Measurements from ENCODE around the gene NET1. TPM values are rescaled to one million over a fixed set of nuclear protein-coding genes. Genes with fewer than 3 reads are reported as not detected.
A peak's percentile ranks its signal among the peaks of the same experiment; 100 is the strongest.

NET1 gene
- total RNA-seq, 1 experiment from 2014 or later: 175 TPM

GRCh38 chr10:5453749-5454489 lies 41.6 kb downstream of the NET1 start:
- CTCF ChIA-PET: no interaction called here
- no peak for TF ChIP-seq CTCF (IDR thresholded peaks at IDR 0.05; ENCODE audit: insufficient read depth in 1 of 2, low read depth in 1 of 2, low read length in 1 of 2, severe bottlenecking in 1 of 2, unreplicated experiment in 1 of 2)
- Histone ChIP-seq H3K27me3 (replicated peaks; ENCODE audit: control insufficient read depth, insufficient read depth, low read length) (no peaks in the 10 kb centered on the region), H3K9me3 (no peaks in the 10 kb centered on the region), H3K4me3 (ENCODE audit: low read depth, low read length) (no peak overlapping the region), H3K36me3 (ENCODE audit: control insufficient read depth, insufficient read depth, low read length) (peaks cover 11% of the 10 kb centered on the region), H3K4me1 (peaks cover 15% of the 10 kb centered on the region)
- no peak overlapping the region for H3K4me3 Mint-ChIP-seq (ENCODE audit: unreplicated experiment)
- intact Hi-C loops (cut with micrococcal nuclease; ENCODE audit: unreplicated experiment): no loop called here
- no TSS peak for BruUV-seq (replicated peaks)
- no peak overlapping the region for H3K27ac Mint-ChIP-seq (ENCODE audit: unreplicated experiment)
- H3K4me1 Mint-ChIP-seq (ENCODE audit: low read depth, unreplicated experiment): peaks cover 18% of the 10 kb centered on the region
- no peak for DNase-seq
- peaks cover 82% of the 10 kb centered on the region for H3K36me3 Mint-ChIP-seq (ENCODE audit: insufficient read depth, unreplicated experiment)
- POLR2A ChIA-PET: no interaction called here
- H3K9me3 Mint-ChIP-seq (ENCODE audit: unreplicated experiment): no peaks in the 10 kb centered on the region
- no peaks in the 10 kb centered on the region for H3K27me3 Mint-ChIP-seq (ENCODE audit: insufficient read depth, unreplicated experiment)

GRCh38 chr10:5456563-5456962 lies 44.2 kb downstream of the NET1 start:
- H3K9me3 ChIP-seq: no peaks in the 10 kb centered on the region
- H3K27me3 ChIP-seq (replicated peaks; ENCODE audit: control insufficient read depth, insufficient read depth, low read length): no peaks in the 10 kb centered on the region
- no peak overlapping the region for H3K4me3 ChIP-seq (ENCODE audit: low read depth, low read length)
- Mint-ChIP-seq H3K4me1 (ENCODE audit: low read depth, unreplicated experiment) (peaks cover 15% of the 10 kb centered on the region), H3K36me3 (ENCODE audit: insufficient read depth, unreplicated experiment) (peaks cover 97% of the 10 kb centered on the region), H3K9me3 (ENCODE audit: unreplicated experiment) (no peaks in the 10 kb centered on the region), H3K27me3 (ENCODE audit: insufficient read depth, unreplicated experiment) (no peaks in the 10 kb centered on the region), H3K27ac (ENCODE audit: unreplicated experiment) (no peak overlapping the region), H3K4me3 (ENCODE audit: unreplicated experiment) (no peak overlapping the region)
- BruUV-seq (replicated peaks): no TSS peak
- ChIA-PET POLR2A (interaction anchor here (0.6 kb wide), 1 partner anchor 170 kb away, joined by 5 read pairs; no protein-coding TSS in a partner anchor), CTCF (no interaction called here)
- H3K36me3 ChIP-seq (ENCODE audit: control insufficient read depth, insufficient read depth, low read length): peaks cover 12% of the 10 kb centered on the region
- intact Hi-C loops (cut with micrococcal nuclease; ENCODE audit: unreplicated experiment): no loop called here
- TF ChIP-seq CTCF (IDR thresholded peaks at IDR 0.05; ENCODE audit: insufficient read depth in 1 of 2, low read depth in 1 of 2, low read length in 1 of 2, severe bottlenecking in 1 of 2, unreplicated experiment in 1 of 2): no peak
- DNase-seq: no peak
- peaks cover 4% of the 10 kb centered on the region for H3K4me1 ChIP-seq

GRCh38 chr10:5457741-5458140 lies 45.4 kb downstream of the NET1 start:
- Mint-ChIP-seq H3K4me3 (ENCODE audit: unreplicated experiment) (no peak overlapping the region), H3K27me3 (ENCODE audit: insufficient read depth, unreplicated experiment) (no peaks in the 10 kb centered on the region), H3K9me3 (ENCODE audit: unreplicated experiment) (no peaks in the 10 kb centered on the region), H3K4me1 (ENCODE audit: low read depth, unreplicated experiment) (peaks cover 16% of the 10 kb centered on the region), H3K36me3 (ENCODE audit: insufficient read depth, unreplicated experiment) (peaks cover 96% of the 10 kb centered on the region), H3K27ac (ENCODE audit: unreplicated experiment) (no peak overlapping the region)
- Histone ChIP-seq H3K9me3 (no peaks in the 10 kb centered on the region), H3K4me3 (ENCODE audit: low read depth, low read length) (no peak overlapping the region), H3K4me1 (peaks cover 14% of the 10 kb centered on the region), H3K27me3 (replicated peaks; ENCODE audit: control insufficient read depth, insufficient read depth, low read length) (no peaks in the 10 kb centered on the region), H3K36me3 (ENCODE audit: control insufficient read depth, insufficient read depth, low read length) (peaks cover 9% of the 10 kb centered on the region)
- no peak for TF ChIP-seq CTCF (IDR thresholded peaks at IDR 0.05; ENCODE audit: insufficient read depth in 1 of 2, low read depth in 1 of 2, low read length in 1 of 2, severe bottlenecking in 1 of 2, unreplicated experiment in 1 of 2)
- DNase-seq: no peak
- ChIA-PET POLR2A (no interaction called here), CTCF (no interaction called here)
- BruUV-seq (replicated peaks): TSS peak; percentile 23
- intact Hi-C loops (cut with micrococcal nuclease; ENCODE audit: unreplicated experiment): no loop called here
